ENCODE measurements around the gene WEE2.
"Not testable (repeated sequence)": the region's sequence is repeated elsewhere in the genome, so short reads cannot be mapped to it uniquely, and the experiment has no call there.

Gene WEE2

GRCh38 chr7:141708351-141708750 is at the start of gene WEE2:
WEE2 (plus strand) TSS chr7:141708353; CDS start chr7:141708759, 406 bp downstream.
- no peak for DNase-seq (ENCODE audit: low read depth in 2 of 2)

GRCh38 chr7:141659501-141659900 is 48.7 kb upstream of the WEE2 start:
- no peak for DNase-seq (ENCODE audit: low read depth in 2 of 2)

GRCh38 chr7:141660259-141660658 is 47.9 kb upstream of the WEE2 start:
- DNase-seq (ENCODE audit: low read depth in 2 of 2), result no peak

- no peak for DNase-seq (ENCODE audit: low read depth in 2 of 2)
These were observed 44.9 kb upstream of the WEE2 start for GRCh38 chr7:141663081-141663849.

- DNase-seq (ENCODE audit: low read depth in 2 of 2), result no peak
These were observed 43.7 kb upstream of the WEE2 start for GRCh38 chr7:141664450-141664849.

GRCh38 chr7:141665208-141666035 is 42.7 kb upstream of the WEE2 start:
- DNase-seq (ENCODE audit: low read depth in 2 of 2), result no peak

GRCh38 chr7:141666071-141666470 is 42.1 kb upstream of the WEE2 start:
- DNase-seq (ENCODE audit: low read depth in 2 of 2), result no peak

GRCh38 chr7:141668853-141669252 is 39.3 kb upstream of the WEE2 start:
- DNase-seq (ENCODE audit: low read depth in 2 of 2), result no peak

- no peak for DNase-seq (ENCODE audit: low read depth in 2 of 2)
These were observed 36.3 kb upstream of the WEE2 start for GRCh38 chr7:141671705-141672496.

GRCh38 chr7:141673346-141673745 is 34.8 kb upstream of the WEE2 start:
- no peak for DNase-seq (ENCODE audit: low read depth in 2 of 2)

- no peak for DNase-seq (ENCODE audit: low read depth in 2 of 2)
These were observed 33.9 kb upstream of the WEE2 start for GRCh38 chr7:141674171-141674671.

GRCh38 chr7:141674702-141675101 is 33.5 kb upstream of the WEE2 start:
- DNase-seq (ENCODE audit: low read depth in 2 of 2), result no peak

- no peak for DNase-seq (ENCODE audit: low read depth in 2 of 2)
These were observed 32.5 kb upstream of the WEE2 start for GRCh38 chr7:141675436-141676215.

GRCh38 chr7:141676618-141677017 is 31.5 kb upstream of the WEE2 start:
- no peak for DNase-seq (ENCODE audit: low read depth in 2 of 2)

- DNase-seq (ENCODE audit: low read depth in 2 of 2), result no peak
These were observed 29.1 kb upstream of the WEE2 start for GRCh38 chr7:141679014-141679413.

GRCh38 chr7:141685285-141686023 is 22.7 kb upstream of the WEE2 start:
- DNase-seq (ENCODE audit: low read depth in 2 of 2), result no peak

- DNase-seq (ENCODE audit: low read depth in 2 of 2), result no peak
These were observed 22.1 kb upstream of the WEE2 start for GRCh38 chr7:141686074-141686473.

GRCh38 chr7:141686670-141687069 is 21.5 kb upstream of the WEE2 start:
- DNase-seq (ENCODE audit: low read depth in 2 of 2), result no peak

GRCh38 chr7:141688043-141688442 is 20.1 kb upstream of the WEE2 start:
- no peak for DNase-seq (ENCODE audit: low read depth in 2 of 2)

GRCh38 chr7:141689072-141689825 is 18.9 kb upstream of the WEE2 start:
- not testable (repeated sequence) for DNase-seq (ENCODE audit: low read depth in 2 of 2)

Measured in stimulated activated CD8-positive, alpha-beta memory T cell treated with anti-CD3 and anti-CD28 coated beads, Interleukin-15, amount 100 ng/mL, for 4 hours (primary cell).